Esophagus muscularis mucosa (tissue), 4 donors: ENCODE results near the gene TRMT1L.

Source experiments
- EP300 ChIP-seq: sonication (generic); formaldehyde crosslinking; IDR thresholded peaks from one replicate; pipeline ENCODE4 v1.6.1; 2017; ENCODE audit warnings: antibody characterized with exemption
- POLR2A ChIP-seq: fragments of 450-650 bp; IDR thresholded peaks from one replicate; pipeline ENCODE4 v1.6.1; 2017; ENCODE audit warnings: antibody characterized with exemption, moderate library complexity, mild to moderate bottlenecking, low read depth
- POLR2AphosphoS5 ChIP-seq, 2 donors: sonication (generic); formaldehyde crosslinking; IDR thresholded peaks; one replicate each; pipeline ENCODE4 v1.6.1; 2017; ENCODE audit warnings: antibody characterized with exemption in 2 of 2
- TF ChIP-seq, protein P1 (sequence below), 3 experiments: fragments of 200-600 bp in 2 of 3; fragments of 450-650 bp in 1 of 3; sonication (generic) in 2 of 3; IDR thresholded peaks; one replicate each; pipeline ENCODE4 v1.5.1; 2017 to 2019; ENCODE audit warnings: antibody characterized with exemption in 3 of 3, mild to moderate bottlenecking in 2 of 3, moderate library complexity in 1 of 3

DNA sequence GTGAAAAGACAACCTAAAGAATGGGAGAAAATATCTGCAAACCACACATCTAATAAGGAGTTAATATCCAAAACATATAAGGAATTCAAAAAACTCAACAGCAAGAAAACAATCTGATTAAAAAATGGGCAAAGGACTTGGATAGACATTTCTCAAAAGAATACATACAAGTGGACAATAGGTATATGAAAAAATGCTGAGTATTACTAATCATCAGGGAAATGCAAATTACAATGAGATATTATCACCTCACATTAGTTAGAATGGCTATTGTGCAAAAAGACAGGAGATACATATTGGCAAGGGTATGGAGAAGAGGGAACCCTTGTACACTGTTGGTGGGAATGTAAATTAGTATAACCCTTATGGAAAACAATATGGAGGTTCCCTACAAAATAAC is 44.9 kb downstream of the TRMT1L start:
- TF ChIP-seq POLR2A (no peak), POLR2AphosphoS5 (IDR thresholded peaks at IDR 0.05) (no peak), EP300 (no peak)
- TF ChIP-seq, protein P1, sequence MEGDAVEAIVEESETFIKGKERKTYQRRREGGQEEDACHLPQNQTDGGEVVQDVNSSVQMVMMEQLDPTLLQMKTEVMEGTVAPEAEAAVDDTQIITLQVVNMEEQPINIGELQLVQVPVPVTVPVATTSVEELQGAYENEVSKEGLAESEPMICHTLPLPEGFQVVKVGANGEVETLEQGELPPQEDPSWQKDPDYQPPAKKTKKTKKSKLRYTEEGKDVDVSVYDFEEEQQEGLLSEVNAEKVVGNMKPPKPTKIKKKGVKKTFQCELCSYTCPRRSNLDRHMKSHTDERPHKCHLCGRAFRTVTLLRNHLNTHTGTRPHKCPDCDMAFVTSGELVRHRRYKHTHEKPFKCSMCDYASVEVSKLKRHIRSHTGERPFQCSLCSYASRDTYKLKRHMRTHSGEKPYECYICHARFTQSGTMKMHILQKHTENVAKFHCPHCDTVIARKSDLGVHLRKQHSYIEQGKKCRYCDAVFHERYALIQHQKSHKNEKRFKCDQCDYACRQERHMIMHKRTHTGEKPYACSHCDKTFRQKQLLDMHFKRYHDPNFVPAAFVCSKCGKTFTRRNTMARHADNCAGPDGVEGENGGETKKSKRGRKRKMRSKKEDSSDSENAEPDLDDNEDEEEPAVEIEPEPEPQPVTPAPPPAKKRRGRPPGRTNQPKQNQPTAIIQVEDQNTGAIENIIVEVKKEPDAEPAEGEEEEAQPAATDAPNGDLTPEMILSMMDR (IDR thresholded peaks at IDR 0.05), result no peak
